ENCODE data around the gene CARNS1. TPM values are rescaled to one million over a fixed set of nuclear protein-coding genes. Genes with fewer than 3 reads are reported as not detected.
A peak's percentile ranks its signal among the peaks of the same experiment; 100 is the strongest.

Gene CARNS1
- total and polyA plus RNA-seq, 9 of the 15 experiments (the other 6 are each of a cell fraction or from before 2014, with no cell fraction given): 0.01 to 0.18 (median 0.06) TPM; not detected in 3

- peak; percentile 95 for TF ChIP-seq REST (IDR thresholded peaks at IDR 0.05; ENCODE audit: borderline replicate concordance)
- no peak for TF ChIP-seq REST (CRISPR knock-in tag; IDR thresholded peaks at IDR 0.05; ENCODE audit: low read depth)
- TF ChIP-seq ZNF12 (CRISPR knock-in tag; IDR thresholded peaks at IDR 0.05): no peak
Measured at GRCh38 chr11:67382276-67383136, 33.0 kb upstream of the CARNS1 start (continued).

All from K562 (cell line).